Gastrocnemius medialis (tissue), 4 donors: ENCODE data around the gene ARSB.

Experiments
- POLR2A ChIP-seq, 2 donors: fragments of 450-650 bp; IDR thresholded peaks; one replicate each; pipeline ENCODE4 v1.6.1; 2017; ENCODE audit warnings: antibody characterized with exemption in 2 of 2, mild to moderate bottlenecking in 2 of 2, moderate library complexity in 2 of 2
- TF ChIP-seq, protein P1 (sequence below), 5 experiments: fragments of 450-650 bp in 3 of 5; fragments of 200-600 bp in 2 of 5; sonication (generic) in 2 of 5; IDR thresholded peaks in 4 of 5; conservative IDR thresholded peaks in 1 of 5; 1 replicate in 4 of 5; 2 replicates in 1 of 5; pipeline ENCODE4 v1.5.1; 2016 to 2019; ENCODE audit warnings: antibody characterized with exemption in 5 of 5, mild to moderate bottlenecking in 3 of 5, moderate library complexity in 3 of 5

- TF ChIP-seq, protein P1, sequence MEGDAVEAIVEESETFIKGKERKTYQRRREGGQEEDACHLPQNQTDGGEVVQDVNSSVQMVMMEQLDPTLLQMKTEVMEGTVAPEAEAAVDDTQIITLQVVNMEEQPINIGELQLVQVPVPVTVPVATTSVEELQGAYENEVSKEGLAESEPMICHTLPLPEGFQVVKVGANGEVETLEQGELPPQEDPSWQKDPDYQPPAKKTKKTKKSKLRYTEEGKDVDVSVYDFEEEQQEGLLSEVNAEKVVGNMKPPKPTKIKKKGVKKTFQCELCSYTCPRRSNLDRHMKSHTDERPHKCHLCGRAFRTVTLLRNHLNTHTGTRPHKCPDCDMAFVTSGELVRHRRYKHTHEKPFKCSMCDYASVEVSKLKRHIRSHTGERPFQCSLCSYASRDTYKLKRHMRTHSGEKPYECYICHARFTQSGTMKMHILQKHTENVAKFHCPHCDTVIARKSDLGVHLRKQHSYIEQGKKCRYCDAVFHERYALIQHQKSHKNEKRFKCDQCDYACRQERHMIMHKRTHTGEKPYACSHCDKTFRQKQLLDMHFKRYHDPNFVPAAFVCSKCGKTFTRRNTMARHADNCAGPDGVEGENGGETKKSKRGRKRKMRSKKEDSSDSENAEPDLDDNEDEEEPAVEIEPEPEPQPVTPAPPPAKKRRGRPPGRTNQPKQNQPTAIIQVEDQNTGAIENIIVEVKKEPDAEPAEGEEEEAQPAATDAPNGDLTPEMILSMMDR (IDR thresholded peaks at IDR 0.05 in 4 of 5, conservative IDR thresholded peaks at IDR 0.05 in 1 of 5), result no peak
- TF ChIP-seq POLR2A (IDR thresholded peaks at IDR 0.05), result no peak
These were observed 205.8 kb downstream of the ARSB start for GRCh38 chr5:78779262-78779661.
